Tibial nerve (tissue), 4 donors: ENCODE measurements around the gene NXPE4.

ENCODE experiments used
- CTCF ChIP-seq, 5 experiments: fragments of 200-600 bp in 3 of 5; fragments of 450-650 bp in 2 of 5; sonication (generic) in 3 of 5; IDR thresholded peaks; one replicate each; pipeline ENCODE4 v1.5.1; 2016 to 2019; ENCODE audit warnings: antibody characterized with exemption in 5 of 5, mild to moderate bottlenecking in 3 of 5, moderate library complexity in 2 of 5
- EP300 ChIP-seq, 2 donors: sonication (generic); formaldehyde crosslinking; IDR thresholded peaks; one replicate each; pipeline ENCODE4 v1.6.1; 2017; ENCODE audit warnings: antibody characterized with exemption in 2 of 2, mild to moderate bottlenecking in 1 of 2
- POLR2A ChIP-seq, 2 donors: fragments of 450-650 bp; IDR thresholded peaks; one replicate each; pipeline ENCODE4 v1.6.1; 2017; ENCODE audit warnings: antibody characterized with exemption in 2 of 2, mild to moderate bottlenecking in 2 of 2, moderate library complexity in 2 of 2

DNA sequence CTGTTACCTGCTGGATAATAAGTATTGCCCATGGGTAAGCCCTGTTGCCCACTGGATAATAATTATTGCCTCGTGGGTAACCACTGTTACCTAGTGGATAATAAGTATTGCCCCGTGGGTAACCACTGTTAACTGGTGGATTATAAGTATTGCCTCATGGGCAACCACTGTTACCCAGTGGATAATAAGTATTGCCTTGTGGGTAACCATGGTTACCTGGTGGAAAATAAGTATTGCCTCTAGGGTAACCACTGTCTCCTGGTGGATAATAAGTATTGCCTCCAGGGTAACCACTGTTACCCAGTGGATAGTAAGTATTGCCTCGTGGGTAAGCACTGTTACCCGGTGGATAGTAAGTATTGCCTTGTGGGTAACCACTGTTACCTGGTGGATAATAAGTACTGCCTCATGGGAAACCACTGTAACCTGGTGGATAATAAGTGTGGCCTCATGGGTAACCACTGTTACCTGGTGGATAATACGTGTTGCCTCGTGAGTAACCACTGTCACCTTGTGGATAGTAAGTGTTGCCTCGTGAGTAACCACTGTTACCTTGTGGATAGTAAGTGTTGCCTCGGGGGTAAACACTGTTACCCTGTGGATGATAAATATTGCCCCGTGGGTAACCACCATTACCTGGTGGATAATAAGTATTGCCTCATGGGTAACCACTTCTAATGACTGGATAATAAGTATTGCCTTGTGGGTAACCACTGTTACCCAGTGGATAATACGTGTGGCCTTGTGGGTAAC, 29.0 kb upstream of the NXPE4 start:
- TF ChIP-seq CTCF (IDR thresholded peaks at IDR 0.05), result no peak
- no peak for TF ChIP-seq EP300 (IDR thresholded peaks at IDR 0.05)
- TF ChIP-seq POLR2A (IDR thresholded peaks at IDR 0.05), result no peak
